Measurements from ENCODE around the gene RECQL.

RECQL gene

DNA sequence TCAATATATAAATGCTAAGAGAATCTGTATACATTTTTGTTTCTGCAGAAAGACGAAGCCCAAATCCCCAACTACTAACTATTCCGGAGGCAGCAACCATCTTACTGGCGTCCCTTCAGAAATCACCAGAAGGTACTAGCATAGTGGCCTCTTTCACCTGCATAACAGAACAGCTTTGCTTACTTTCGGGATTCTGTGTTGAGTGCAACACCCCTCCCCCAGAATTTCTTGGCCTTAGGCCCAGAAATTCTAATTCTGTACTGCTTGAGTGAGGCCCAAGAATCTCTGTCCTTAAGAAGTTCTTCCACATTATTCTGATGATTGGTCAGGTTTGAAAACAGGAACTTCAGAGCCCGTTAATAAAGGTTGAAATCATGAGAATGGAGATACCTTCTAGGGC is 27.5 kb upstream of the RECQL start:
- no peak for DNase-seq (ENCODE audit: extremely low spot score)
- CTCF ChIA-PET: no interaction called here
- TF ChIP-seq NFRKB (IDR thresholded peaks at IDR 0.05) (no peak), FOXM1 (IDR thresholded peaks at IDR 0.05; ENCODE audit: borderline replicate concordance) (no peak), ZNF384 (IDR thresholded peaks at IDR 0.05) (no peak), SP1 (IDR thresholded peaks at IDR 0.05) (no peak), FOXA1 (IDR thresholded peaks at IDR 0.05) (no peak), LEF1 (IDR thresholded peaks at IDR 0.05; ENCODE audit: borderline replicate concordance) (no peak), FOXK2 (IDR thresholded peaks at IDR 0.05) (no peak), CTBP1 (IDR thresholded peaks at IDR 0.05; ENCODE audit: borderline replicate concordance) (no peak), BHLHE40 (IDR thresholded peaks at IDR 0.05; ENCODE audit: borderline replicate concordance) (no peak), HDGF (IDR thresholded peaks at IDR 0.05; ENCODE audit: borderline replicate concordance) (no peak), L3MBTL2 (conservative IDR thresholded peaks at IDR 0.05) (no peak), SUZ12 (IDR thresholded peaks at IDR 0.05) (no peak), TARDBP (IDR thresholded peaks at IDR 0.05) (no peak), ELF4 (IDR thresholded peaks at IDR 0.05) (no peak)
- TF ChIP-seq, protein P1, sequence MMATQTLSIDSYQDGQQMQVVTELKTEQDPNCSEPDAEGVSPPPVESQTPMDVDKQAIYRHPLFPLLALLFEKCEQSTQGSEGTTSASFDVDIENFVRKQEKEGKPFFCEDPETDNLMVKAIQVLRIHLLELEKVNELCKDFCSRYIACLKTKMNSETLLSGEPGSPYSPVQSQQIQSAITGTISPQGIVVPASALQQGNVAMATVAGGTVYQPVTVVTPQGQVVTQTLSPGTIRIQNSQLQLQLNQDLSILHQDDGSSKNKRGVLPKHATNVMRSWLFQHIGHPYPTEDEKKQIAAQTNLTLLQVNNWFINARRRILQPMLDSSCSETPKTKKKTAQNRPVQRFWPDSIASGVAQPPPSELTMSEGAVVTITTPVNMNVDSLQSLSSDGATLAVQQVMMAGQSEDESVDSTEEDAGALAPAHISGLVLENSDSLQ (IDR thresholded peaks at IDR 0.05): no peak
- POLR2A ChIA-PET: interaction anchor here (5.9 kb wide), 1 partner anchor 27 kb away, joined by 28 read pairs; the partner anchor contains the start of genes GOLT1B and RECQL

- CTCF ChIA-PET: interaction anchor here (1.1 kb wide), 1 partner anchor 11 kb away, joined by 4 read pairs; no protein-coding TSS in a partner anchor
- DNase-seq (ENCODE audit: extremely low spot score): peak; percentile 60
- POLR2A ChIA-PET: interaction anchor here (1.5 to 5.9 kb wide), 4 partner anchors 22 to 130 kb away, joined by 3 to 28 read pairs (median 9); partner anchors contain the start of genes GOLT1B, LDHB, PYROXD1 and RECQL
- no peak for TF ChIP-seq FOXK2 (IDR thresholded peaks at IDR 0.05)
- TF ChIP-seq ARNT (IDR thresholded peaks at IDR 0.05): no peak
- TF ChIP-seq SP1 (IDR thresholded peaks at IDR 0.05): no peak
- no peak for TF ChIP-seq ELF4 (IDR thresholded peaks at IDR 0.05)
- no peak for TF ChIP-seq CTBP1 (IDR thresholded peaks at IDR 0.05; ENCODE audit: borderline replicate concordance)
- TF ChIP-seq FOXM1 (IDR thresholded peaks at IDR 0.05; ENCODE audit: borderline replicate concordance): no peak
- TF ChIP-seq LEF1 (IDR thresholded peaks at IDR 0.05; ENCODE audit: borderline replicate concordance): no peak
- TF ChIP-seq ZNF384 (IDR thresholded peaks at IDR 0.05): no peak
- no peak for TF ChIP-seq SUZ12 (IDR thresholded peaks at IDR 0.05)
- no peak for TF ChIP-seq HDGF (IDR thresholded peaks at IDR 0.05; ENCODE audit: borderline replicate concordance)
- no peak for TF ChIP-seq TARDBP (IDR thresholded peaks at IDR 0.05)
- TF ChIP-seq, protein P1 (IDR thresholded peaks at IDR 0.05): no peak
- no peak for TF ChIP-seq NFRKB (IDR thresholded peaks at IDR 0.05)
- TF ChIP-seq FOXA1 (IDR thresholded peaks at IDR 0.05): no peak
- TF ChIP-seq L3MBTL2 (conservative IDR thresholded peaks at IDR 0.05): no peak; the same call in 1 of the 2 replicates
- TF ChIP-seq BHLHE40 (IDR thresholded peaks at IDR 0.05; ENCODE audit: borderline replicate concordance): no peak
Observed at GRCh38 chr12:21527451-21528180, 26.2 kb upstream of the RECQL start.

- no peak for DNase-seq (ENCODE audit: extremely low spot score)
- POLR2A ChIA-PET: interaction anchor here (1.5 to 5.9 kb wide), 4 partner anchors 21 to 130 kb away, joined by 3 to 28 read pairs (median 9); partner anchors contain the start of genes GOLT1B, LDHB, PYROXD1 and RECQL
- no peak for TF ChIP-seq FOXA1 (IDR thresholded peaks at IDR 0.05)
- TF ChIP-seq, protein P1 (IDR thresholded peaks at IDR 0.05): no peak
- TF ChIP-seq HDGF (IDR thresholded peaks at IDR 0.05; ENCODE audit: borderline replicate concordance): no peak
- TF ChIP-seq SUZ12 (IDR thresholded peaks at IDR 0.05): no peak
- no peak for TF ChIP-seq FOXM1 (IDR thresholded peaks at IDR 0.05; ENCODE audit: borderline replicate concordance)
- no peak for TF ChIP-seq L3MBTL2 (conservative IDR thresholded peaks at IDR 0.05)
- no peak for TF ChIP-seq CTBP1 (IDR thresholded peaks at IDR 0.05; ENCODE audit: borderline replicate concordance)
- no peak for TF ChIP-seq NFRKB (IDR thresholded peaks at IDR 0.05)
- CTCF ChIA-PET: interaction anchor here (0.6 to 1.1 kb wide), 2 partner anchors 10 to 137 kb away, joined by 3 to 4 read pairs; no protein-coding TSS in a partner anchor
Observed at GRCh38 chr12:21526721-21527345, 25.4 kb upstream of the RECQL start.

- ChIA-PET POLR2A (interaction anchor here (0.8 to 5.9 kb wide), 2 partner anchors 24 to 131 kb away, joined by 4 to 28 read pairs; partner anchors contain the start of genes GOLT1B, LDHB and RECQL), CTCF (no interaction called here)
- TF ChIP-seq, protein P1 (IDR thresholded peaks at IDR 0.05): peak; percentile 64
- TF ChIP-seq NFRKB (IDR thresholded peaks at IDR 0.05): no peak
- DNase-seq (ENCODE audit: extremely low spot score): no peak
Observed at GRCh38 chr12:21526053-21526452, 24.6 kb upstream of the RECQL start, which contains the start of gene SPX. TSS of gene SPX (plus strand) at chr12:21526296. CDS start at chr12:21526473, 177 bp downstream.

- no peak for DNase-seq (ENCODE audit: extremely low spot score)
- ChIA-PET POLR2A (no interaction called here), CTCF (no interaction called here)
- no peak for TF ChIP-seq FOXK2 (IDR thresholded peaks at IDR 0.05)
- no peak for TF ChIP-seq BHLHE40 (IDR thresholded peaks at IDR 0.05; ENCODE audit: borderline replicate concordance)
- TF ChIP-seq FOXM1 (IDR thresholded peaks at IDR 0.05; ENCODE audit: borderline replicate concordance): no peak
- TF ChIP-seq FOXA1 (IDR thresholded peaks at IDR 0.05): no peak
- TF ChIP-seq HDGF (IDR thresholded peaks at IDR 0.05; ENCODE audit: borderline replicate concordance): no peak
- TF ChIP-seq ELF4 (IDR thresholded peaks at IDR 0.05): no peak
- TF ChIP-seq SUZ12 (IDR thresholded peaks at IDR 0.05): no peak
- no peak for TF ChIP-seq SP1 (IDR thresholded peaks at IDR 0.05)
- TF ChIP-seq LEF1 (IDR thresholded peaks at IDR 0.05; ENCODE audit: borderline replicate concordance): no peak
- no peak for TF ChIP-seq CTBP1 (IDR thresholded peaks at IDR 0.05; ENCODE audit: borderline replicate concordance)
- TF ChIP-seq TARDBP (IDR thresholded peaks at IDR 0.05): no peak
- TF ChIP-seq L3MBTL2 (conservative IDR thresholded peaks at IDR 0.05): no peak
- TF ChIP-seq NFRKB (IDR thresholded peaks at IDR 0.05): no peak
Observed at GRCh38 chr12:21523148-21523547, 21.7 kb upstream of the RECQL start.
